DMS153 treated with DMSO at 0.1 percent for 48 hours (cell line): Measurements from ENCODE around the gene LAMA4.

ENCODE experiments used
- DNase-seq: peaks from one replicate; lab custom pipeline; 2025; ENCODE audit not compliant: unreplicated experiment; lab: John Stamatoyannopoulos, UW

LAMA4 gene

DNA sequence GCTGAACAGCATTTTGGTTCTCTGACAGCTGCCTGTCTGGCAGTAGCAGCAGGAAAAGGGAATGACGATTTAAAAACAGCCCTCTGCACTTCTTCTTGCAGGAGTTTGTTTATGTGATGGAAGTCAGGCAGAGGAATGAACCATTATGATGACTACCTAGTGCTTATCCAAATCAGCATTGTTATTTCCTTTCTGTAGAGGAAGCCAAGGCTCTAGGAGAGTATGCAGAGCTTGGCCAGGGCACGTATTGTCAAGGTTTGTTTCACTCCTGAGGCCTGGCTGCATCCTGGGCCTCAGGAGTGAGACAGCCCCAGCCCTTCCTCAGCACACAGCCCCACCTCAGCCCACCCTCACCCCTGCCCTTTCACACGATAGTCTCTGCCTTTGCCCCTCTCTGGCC is 98.5 kb downstream of the LAMA4 start:
- DNase-seq, result no peak

- DNase-seq, result no peak
Measured at GRCh38 chr6:112154711-112155110, 99.7 kb downstream of the LAMA4 start.

DNA sequence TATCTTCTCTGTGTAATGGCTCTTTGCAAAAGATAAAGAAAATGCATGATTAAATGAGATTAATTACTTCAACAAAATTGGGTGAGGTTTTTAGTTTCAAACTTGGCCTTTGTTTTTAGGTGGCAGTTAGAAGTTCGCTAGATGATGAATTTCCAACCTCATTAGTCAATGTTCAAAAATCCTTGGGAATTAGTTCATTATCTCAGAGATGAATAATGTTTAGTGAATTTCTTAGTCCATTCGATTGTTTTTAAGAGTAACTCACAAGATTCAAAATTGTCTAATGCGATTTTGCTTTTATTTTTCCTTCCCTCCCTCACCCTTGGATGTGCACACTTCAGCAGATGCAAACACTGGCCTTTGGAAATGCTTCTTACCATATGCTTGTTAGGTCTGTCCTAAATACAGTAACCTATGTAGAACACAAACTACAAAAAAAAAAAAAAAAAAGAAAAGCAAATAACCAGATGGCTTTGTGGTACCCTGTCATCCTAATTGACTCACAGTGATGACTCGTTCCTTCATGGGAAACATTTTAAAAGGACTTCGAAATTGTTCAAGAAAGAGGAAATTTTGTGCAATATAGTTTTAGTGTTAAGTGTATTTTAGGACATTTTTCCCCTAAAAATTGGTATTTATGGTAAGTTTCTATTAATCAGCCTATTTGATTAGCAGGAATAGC is 100.3 kb downstream of the LAMA4 start:
- DNase-seq, result no peak

- DNase-seq, result no peak
Measured at GRCh38 chr6:112150363-112150762, 104.0 kb downstream of the LAMA4 start.

DNA sequence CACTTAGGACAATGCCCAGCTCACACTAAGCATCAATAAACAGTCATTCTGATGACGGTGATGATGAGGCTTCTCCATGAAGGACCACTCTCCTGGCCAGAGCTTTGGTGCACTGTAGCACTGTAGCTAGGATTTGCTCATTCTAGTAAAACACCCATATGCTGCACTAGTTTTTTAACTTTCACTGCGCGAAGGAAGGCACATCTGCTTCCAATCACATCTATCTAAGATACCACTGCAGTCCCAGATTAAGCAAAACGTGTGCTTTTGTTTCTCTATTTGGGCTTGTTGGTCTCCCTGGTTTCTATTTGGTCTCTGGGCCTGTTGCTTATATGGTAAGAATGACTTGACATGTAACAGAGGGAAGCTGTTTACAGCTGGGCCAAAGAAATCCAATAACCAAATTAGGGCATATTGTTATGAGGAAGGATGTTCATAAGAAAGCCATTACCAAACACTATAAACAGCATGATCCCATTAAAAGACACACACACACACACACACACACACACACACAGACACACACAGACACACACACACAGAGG is 104.6 kb downstream of the LAMA4 start:
- no peak for DNase-seq

DNA sequence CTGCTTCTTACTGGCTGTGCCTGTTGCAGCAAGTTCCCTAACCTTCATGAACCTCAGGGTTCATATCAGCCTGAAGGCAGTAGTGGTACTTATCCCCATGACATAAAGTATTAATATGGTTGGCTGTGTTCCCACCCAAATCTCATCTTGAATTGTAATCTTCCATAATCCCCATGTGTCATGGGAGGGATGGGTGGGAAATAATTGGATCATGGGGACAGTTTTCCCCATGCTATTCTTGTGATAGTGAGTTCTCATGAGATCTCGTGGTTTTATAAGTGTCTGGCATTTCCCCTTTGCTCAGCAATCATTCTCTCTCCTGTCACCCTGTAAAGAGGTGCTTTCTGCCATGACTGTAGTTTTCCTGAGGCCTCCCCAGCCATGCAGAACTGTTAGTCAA is 105.1 kb downstream of the LAMA4 start:
- DNase-seq, result no peak

GRCh38 chr6:112148103-112148502 is 106.3 kb downstream of the LAMA4 start:
- DNase-seq, result no peak

GRCh38 chr6:112145080-112145573 is 109.2 kb downstream of the LAMA4 start:
- no peak for DNase-seq

GRCh38 chr6:112144145-112144926 is 110.0 kb downstream of the LAMA4 start:
- no peak for DNase-seq

DNA sequence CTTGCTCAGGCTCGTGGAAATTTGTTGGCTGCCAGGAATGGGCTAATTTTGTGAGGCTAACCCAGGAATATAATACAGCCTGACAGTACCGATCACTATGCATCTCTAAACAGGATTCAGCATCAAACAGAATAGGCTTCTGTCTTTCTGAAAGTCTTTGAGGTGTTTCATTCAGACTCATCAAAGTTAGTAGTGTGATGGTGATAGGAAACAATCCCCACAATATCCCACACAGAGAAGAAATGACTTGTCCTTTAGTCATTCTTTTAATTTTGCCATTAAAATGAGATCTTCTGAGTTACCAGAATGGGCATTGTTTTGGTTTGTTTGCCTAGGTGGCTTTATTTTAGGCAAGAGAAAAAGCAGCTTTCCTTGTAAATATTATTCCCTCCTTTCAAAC is 112.7 kb downstream of the LAMA4 start:
- no peak for DNase-seq

DNA sequence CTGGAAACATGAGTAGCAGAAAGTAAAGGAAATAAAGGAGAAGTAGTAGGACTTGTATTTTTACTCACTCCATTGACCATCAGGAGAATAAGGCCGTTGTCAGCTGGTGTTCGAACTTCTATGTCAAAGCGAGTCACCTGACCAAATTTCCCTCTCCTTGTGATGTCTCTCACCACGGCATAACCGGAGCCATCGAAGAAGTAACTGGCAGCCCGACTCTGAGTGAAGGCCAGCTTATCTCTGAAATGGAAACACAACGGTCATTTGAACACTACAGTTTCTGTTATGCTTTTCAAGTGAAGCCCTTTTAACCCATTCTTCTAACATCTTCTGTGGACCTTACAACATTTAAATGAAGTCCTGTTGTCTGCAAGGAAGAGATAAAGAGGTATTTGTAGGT is 115.3 kb downstream of the LAMA4 start:
- no peak for DNase-seq

DNA sequence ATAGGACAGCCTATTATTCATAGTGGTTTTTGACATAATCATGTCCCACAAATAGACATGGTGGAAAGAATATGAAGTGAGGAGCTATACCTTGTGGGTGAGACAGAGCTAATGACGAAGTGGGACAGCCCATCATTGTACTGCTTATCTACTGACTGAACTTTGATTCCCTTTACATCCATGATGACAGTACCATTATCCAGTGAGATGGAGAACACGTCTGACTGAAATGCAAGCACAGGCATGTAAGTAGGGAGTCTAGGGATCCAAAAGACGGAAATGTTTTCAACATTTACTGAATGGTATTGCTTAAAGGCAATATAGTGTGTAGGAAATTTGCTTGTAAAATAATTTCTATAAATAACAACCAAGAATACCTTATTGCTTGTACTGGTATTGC is 123.5 kb downstream of the LAMA4 start:
- no peak for DNase-seq

DNA sequence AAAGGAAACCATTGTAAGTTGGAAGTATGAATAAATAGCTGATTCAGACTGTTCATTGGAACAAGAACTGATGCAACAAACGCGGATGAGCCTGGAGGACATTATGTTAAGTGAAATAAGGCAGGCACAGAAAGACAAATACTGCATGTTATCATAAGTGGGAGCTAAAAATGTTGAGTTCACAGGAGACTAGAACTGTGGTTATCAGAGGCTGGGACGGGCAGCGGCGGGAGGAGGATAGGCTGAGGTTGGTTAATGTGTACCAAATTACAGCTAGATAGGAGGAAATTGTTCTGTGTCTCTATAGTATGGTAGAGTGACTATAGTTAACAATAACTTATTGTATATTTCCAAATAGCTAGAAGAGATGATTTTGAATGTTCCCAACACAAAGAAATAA is 126.2 kb downstream of the LAMA4 start:
- no peak for DNase-seq

GRCh38 chr6:112123982-112124381 is 130.4 kb downstream of the LAMA4 start:
- DNase-seq, result no peak

DNA sequence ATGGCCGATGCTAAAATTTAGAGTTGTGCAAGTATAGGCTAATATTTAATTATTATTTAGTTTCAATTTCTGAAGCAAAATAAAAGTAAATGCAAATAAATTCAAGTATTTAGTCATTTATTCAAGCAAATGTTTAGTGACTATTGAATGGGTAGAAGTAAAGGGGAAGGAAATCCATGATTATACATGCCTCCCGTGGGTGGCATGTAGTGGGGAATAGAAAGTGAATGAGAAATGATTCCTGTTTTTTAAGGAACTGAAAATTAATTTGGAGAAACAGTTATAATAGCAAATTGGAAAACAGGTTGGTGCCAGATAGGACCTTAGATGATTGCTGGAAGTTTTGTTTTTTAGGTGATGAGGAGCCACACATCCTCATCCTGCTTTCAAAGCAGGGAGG is 131.6 kb downstream of the LAMA4 start:
- DNase-seq, result no peak

DNA sequence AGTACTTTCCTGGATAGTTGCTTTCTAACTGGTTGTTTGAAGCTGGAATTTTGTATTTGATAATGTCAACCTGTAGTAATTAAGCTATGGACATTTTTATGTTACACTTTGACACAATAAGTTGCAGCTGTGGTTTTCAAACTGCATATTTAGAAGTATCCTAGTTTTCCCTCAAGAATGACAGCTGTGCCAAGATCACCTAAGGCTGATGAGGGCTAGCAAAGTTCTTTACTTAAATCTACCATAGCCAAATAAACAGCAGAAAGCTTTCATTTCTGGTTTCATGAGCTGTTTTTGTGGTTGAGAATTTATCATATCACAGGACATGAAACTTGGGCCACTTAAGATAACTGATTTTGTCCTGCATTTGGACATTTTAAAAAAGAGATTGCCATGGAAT is 136.3 kb downstream of the LAMA4 start:
- no peak for DNase-seq

- DNase-seq, result no peak
Measured at GRCh38 chr6:112117554-112117953, 136.8 kb downstream of the LAMA4 start.

DNA sequence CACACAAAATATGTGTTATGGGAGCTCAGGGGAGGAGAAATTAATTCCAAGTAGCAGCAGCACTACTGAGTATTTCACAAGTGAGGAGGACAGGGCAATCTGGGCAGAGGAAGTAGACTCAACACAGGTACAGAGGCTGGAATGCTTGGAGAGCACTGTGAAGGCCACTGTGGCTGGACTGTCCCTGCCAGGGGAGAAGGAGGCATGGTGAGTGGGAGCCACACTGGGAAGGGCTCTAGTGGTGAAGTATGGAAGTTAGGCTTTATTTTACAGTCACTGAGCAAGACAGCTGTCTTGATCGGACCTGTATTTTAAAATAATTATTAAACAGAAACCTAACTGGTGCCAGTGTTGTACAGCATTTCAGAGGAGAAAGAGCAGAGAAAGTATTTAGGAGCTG is 138.1 kb downstream of the LAMA4 start:
- DNase-seq, result no peak

DNA sequence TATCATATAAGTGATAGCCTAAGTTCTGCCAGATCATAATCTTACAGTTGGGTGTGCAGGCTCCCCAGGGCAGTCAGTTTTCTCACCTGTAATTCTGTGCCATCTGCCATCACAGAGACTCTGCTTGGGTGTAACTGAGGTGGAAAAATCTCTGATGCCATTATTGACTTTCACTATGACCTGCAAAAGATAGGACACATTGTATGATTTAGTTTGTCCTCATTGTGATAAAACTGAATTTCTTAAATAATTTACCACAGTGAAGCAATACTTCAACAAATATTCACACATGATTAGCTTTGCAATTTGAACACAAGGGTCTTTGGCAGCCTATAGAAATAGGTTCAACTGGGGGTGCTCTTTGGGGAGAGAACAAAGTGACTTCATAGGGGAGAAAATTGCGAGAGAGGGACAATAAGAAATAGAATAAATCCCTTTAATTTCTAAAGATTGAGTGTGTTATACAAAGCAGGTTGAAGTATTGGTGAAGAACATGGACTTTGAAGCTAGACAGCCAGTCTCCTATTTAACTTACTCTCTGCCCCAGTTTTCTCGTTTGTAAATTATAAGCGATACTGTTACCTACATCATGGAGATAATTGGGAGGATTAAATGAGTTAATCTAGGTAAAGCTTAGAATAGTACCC is 139.7 kb downstream of the LAMA4 start:
- no peak for DNase-seq

DNA sequence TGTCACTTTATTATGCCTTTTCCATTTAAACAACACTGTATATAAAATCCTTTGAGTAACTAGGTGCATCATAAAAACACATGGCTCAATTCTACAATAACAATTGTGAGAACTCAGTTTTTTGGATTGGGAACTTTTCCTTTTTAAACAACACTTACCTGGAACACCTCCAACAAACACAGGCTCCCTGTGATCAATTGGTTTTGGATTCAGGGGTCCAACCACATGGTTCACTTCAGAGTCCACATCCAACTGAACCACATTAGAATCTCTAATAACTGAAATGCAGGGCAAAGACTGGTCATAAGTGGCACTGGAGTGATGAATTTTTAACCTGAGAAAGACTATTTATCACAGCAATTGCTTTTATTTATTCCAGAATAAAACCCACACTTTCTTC is 140.4 kb downstream of the LAMA4 start:
- DNase-seq, result no peak

- DNase-seq, result no peak
Measured at GRCh38 chr6:112113431-112113830, 140.9 kb downstream of the LAMA4 start.

DNA sequence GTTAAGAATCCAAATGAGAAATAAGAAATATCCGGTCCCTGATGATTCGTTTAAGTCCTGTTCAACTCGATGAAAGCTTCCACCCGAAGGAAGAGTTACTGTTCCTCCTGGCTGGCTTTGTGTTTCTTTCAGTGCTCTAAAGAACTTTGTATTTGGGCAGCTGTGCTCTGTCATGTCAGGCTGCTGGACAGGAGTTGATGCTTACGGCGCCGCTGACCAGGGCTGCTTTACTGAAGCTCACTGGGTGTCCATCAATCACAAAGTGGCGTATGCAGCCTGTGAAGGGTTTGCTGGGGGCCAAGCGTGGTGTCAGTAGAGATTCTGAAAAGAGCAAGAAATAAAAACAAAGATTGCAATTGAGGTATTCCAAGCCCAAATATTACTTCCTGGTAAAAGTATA is 145.1 kb downstream of the LAMA4 start:
- DNase-seq, result no peak
